Erythroblast (primary cell): Measurements from ENCODE around the gene TTC28.

Source experiments
- DNase-seq, 2 experiments: peaks; one replicate each; lab custom pipeline; 2025; lab: John Stamatoyannopoulos, UW
- GATA1 ChIP-seq: IDR thresholded peaks from 2 replicates; pipeline ENCODE4 v1.6.1; 2011; ENCODE audit warnings: low read depth, mild to moderate bottlenecking, control low read depth, low read length, moderate library complexity
- POLR2A ChIP-seq: IDR thresholded peaks from 2 replicates; pipeline ENCODE4 v1.6.1; 2011; ENCODE audit warnings: mild to moderate bottlenecking, low read length

TTC28 gene

DNA sequence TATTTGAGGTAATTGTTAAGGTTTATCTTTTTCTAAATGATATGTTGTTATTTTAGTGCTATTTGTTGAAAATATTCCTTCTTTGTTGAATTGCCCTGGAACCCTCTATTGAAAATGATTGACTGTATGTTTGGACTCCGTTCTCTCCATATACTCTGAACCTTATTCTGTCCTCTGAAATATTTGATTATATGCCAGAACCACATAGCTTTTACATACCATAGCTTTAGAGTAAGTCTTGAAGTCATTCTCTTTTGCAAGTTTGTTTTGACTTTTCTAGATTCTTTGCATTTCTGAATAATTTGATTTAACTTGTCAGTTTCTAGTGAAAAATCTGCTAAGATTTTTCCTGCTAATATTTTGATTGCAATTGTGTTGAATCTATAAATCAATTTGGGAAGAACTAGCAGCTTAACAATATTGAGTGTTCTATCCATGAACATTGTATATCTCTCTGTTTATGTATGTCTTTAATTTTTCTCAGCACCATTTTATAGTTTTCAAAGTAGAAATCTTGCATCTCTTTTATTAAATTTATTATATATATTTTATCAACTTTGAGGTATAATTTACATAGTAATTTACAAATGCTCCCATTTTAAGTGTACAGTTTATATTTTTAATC, 708.9 kb downstream of the TTC28 start:
- no peak for DNase-seq
- TF ChIP-seq POLR2A = no peak
- TF ChIP-seq GATA1 = no peak

GRCh38 chr22:27966168-27967064, 713.2 kb downstream of the TTC28 start:
- TF ChIP-seq GATA1 (no peak), POLR2A (no peak)
- DNase-seq = no peak

- TF ChIP-seq POLR2A (no peak), GATA1 (no peak)
- no peak for DNase-seq
Measured at GRCh38 chr22:27962268-27963044, 717.2 kb downstream of the TTC28 start.

- no peak for DNase-seq
- no peak for TF ChIP-seq POLR2A
- no peak for TF ChIP-seq GATA1
Measured at GRCh38 chr22:27961680-27962079, 718.0 kb downstream of the TTC28 start.

GRCh38 chr22:27961182-27961581, 718.5 kb downstream of the TTC28 start:
- TF ChIP-seq GATA1 (no peak), POLR2A (no peak)
- no peak for DNase-seq

DNA sequence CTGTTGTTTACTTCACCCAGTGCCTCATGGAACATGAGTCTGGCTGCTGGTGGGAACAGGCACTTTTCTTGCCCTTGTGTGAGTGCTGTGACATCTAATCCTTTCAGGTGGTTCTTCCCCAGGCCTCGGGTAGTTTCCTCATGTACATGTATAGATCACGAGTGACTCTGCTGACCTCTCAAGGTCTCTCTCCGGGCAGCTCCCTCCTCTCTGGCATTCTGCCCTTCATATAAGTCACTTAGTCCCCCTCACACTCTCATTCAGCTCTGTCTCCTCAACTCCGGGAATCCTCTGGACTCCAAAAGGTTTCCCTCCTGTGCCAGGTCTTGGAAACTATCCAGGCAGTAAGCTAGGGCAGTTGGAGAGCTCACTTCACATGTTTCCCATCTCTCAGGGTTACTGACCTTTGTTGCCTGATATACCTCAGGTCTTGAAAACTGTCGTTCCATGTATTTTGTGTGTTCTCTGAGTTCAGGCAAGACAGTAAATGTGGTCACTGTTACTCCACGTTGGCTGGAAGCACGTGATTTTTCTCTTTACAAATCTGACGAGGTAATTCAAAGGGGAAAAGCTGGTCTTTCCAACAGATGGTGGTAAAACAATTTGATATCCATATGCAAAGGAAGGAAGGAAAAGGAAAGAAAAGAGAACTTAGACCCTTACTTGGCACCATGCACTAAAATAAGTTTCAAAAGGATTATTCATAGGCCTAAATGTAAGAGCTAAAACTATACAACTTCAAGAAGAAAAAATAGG, 720.1 kb downstream of the TTC28 start:
- TF ChIP-seq POLR2A = no peak
- no peak for TF ChIP-seq GATA1
- no peak for DNase-seq

GRCh38 chr22:27952779-27953178, 726.9 kb downstream of the TTC28 start:
- TF ChIP-seq POLR2A = no peak
- peak in 1 of 2 experiments; percentile 42 for DNase-seq

DNA sequence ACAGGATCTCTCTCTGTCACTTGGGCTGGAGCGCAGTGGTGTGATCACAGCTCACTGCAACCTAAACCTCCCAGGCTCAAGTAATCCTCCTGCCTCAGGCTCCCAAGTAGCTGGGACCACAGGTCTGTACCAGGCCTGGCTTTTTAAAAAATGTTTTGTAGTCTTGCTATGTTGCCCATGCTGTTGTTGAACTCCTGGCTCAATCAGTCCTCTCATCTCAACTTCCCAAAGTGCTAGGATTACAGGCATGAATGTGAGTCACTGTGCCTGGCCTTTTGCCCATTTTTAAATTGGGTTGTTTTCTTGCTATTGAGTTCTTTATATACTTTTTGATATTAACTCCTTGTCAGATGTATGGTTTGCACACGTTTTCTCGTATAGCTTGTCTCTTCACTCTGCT, 727.5 kb downstream of the TTC28 start:
- DNase-seq = peak; percentile 34 to 70

GRCh38 chr22:27949421-27949820, 730.2 kb downstream of the TTC28 start:
- no peak for TF ChIP-seq GATA1
- no peak for TF ChIP-seq POLR2A
- DNase-seq = no peak

More for the DNA sequence above, 727.5 kb downstream of the TTC28 start:
- TF ChIP-seq POLR2A (no peak), GATA1 (no peak)

DNA sequence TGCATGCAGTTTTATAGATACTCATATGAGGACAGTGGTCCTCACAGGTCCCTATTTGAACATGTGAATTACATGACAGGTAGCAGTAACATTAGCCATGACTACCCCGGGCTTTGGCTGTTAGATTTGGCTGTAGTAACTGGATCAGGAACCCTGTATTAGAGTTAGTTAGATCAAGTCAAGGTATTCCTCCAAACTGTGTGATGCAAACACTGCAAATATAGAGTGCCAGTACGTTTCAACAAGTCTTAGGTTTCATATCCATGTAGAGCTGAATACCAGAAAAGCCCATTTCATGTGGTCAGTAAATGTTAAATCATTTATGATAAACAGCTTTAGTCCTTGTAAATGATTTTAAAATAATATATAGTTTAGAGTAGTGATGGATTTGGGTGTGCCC, 731.1 kb downstream of the TTC28 start:
- no peak for TF ChIP-seq GATA1
- TF ChIP-seq POLR2A = no peak

DNA sequence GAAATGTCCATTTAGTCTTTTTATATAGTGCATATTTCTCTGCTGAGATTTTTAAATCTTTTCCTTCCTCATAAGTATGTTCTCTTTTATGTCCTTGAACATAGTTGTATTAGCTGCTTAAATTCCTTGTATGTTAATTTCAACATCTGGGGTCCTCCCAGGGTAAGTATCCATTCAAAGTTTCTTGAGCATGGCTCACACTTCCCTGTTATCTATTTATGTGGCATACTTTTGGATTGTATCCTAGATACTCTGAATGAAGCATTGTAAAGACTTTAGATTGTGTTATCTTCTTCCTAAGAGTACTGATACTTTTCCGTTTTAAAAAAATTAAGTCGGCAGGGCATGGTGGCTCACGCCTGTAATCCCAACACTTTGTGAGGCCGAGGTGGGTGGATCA, 732.2 kb downstream of the TTC28 start:
- no peak for DNase-seq
- no peak for TF ChIP-seq POLR2A
- TF ChIP-seq GATA1 = no peak

More for the DNA sequence above, 731.1 kb downstream of the TTC28 start:
- no peak for DNase-seq

- TF ChIP-seq GATA1 (no peak), POLR2A (no peak)
- no peak for DNase-seq
Measured at GRCh38 chr22:27941143-27941542, 738.5 kb downstream of the TTC28 start.

DNA sequence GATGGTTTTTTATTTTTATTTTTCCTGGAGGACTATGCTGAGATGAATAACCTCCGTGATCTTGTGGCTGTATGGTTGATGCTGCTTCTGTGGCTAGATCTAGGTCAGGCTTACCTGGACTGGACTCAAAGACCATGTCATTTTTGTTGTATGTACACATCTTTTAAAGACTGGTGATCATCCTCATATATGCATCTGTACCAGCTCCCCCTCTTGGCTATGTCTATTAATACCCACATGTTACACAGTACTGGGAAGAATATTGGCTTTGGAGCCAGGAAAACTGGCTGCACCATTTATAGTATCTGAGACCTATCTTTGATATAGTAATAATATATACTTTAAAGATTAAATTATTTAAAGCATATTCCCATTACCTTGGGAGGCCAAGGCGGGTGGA, 742.2 kb downstream of the TTC28 start:
- DNase-seq = no peak
- TF ChIP-seq POLR2A (no peak), GATA1 (no peak)
